ENCODE measurements around the gene CLEC17A. TPM values are rescaled to one million over a fixed set of nuclear protein-coding genes. Genes with fewer than 3 reads are reported as not detected.

Gene CLEC17A
- total and polyA plus RNA-seq, 2 of the 13 experiments (the other 11 are each of a cell fraction or from before 2014, with no cell fraction given) = not detected

GRCh38 chr19:14554382-14554812 is 28.5 kb upstream of the CLEC17A start (continued):
- TF ChIP-seq ZNF276 (CRISPR knock-in tag; IDR thresholded peaks at IDR 0.05; ENCODE audit: low read depth) (0 out of 2 replicates have a peak, but pooled peaks have one; percentile 10), NFYB (CRISPR knock-in tag; IDR thresholded peaks at IDR 0.05) (0 out of 2 replicates have a peak, but pooled peaks have one; percentile 16), ZNF441 (CRISPR knock-in tag; IDR thresholded peaks at IDR 0.05; ENCODE audit: borderline replicate concordance) (0 out of 2 replicates have a peak, but pooled peaks have one; percentile 16), ZNF263 (CRISPR knock-in tag; IDR thresholded peaks at IDR 0.05) (peak; percentile 29; the same call in 1 of the 2 replicates), FLYWCH1 (CRISPR knock-in tag; IDR thresholded peaks at IDR 0.05) (no peak), KDM6A (CRISPR knock-in tag; IDR thresholded peaks at IDR 0.05; ENCODE audit: low read depth) (no peak), ZFX (CRISPR knock-in tag; IDR thresholded peaks at IDR 0.05; ENCODE audit: low read depth) (peak; percentile 87), ERF (CRISPR knock-in tag; IDR thresholded peaks at IDR 0.05) (peak; percentile 69), MED1 (CRISPR knock-in tag; IDR thresholded peaks at IDR 0.05) (peak; percentile 57; the same call in 1 of the 2 replicates), PHF21A (CRISPR knock-in tag; IDR thresholded peaks at IDR 0.05) (peak; percentile 53; the same call in 1 of the 2 replicates), MAFF (IDR thresholded peaks at IDR 0.05; ENCODE audit: low read depth, low read length) (peak; percentile 77), ELF3 (CRISPR knock-in tag; IDR thresholded peaks at IDR 0.05) (0 out of 2 replicates have a peak, but pooled peaks have one; percentile 24), ARID4A (CRISPR knock-in tag; IDR thresholded peaks at IDR 0.05; ENCODE audit: borderline replicate concordance) (peak; percentile 56; the same call in 1 of the 2 replicates), POLR2G (IDR thresholded peaks at IDR 0.05; ENCODE audit: low read depth, low read length) (no peak), HDAC1 (CRISPR knock-in tag; IDR thresholded peaks at IDR 0.05) (peak; percentile 58; the same call in 1 of the 2 replicates), XRCC5 (optimal IDR thresholded peaks at IDR 0.05; ENCODE audit: low read length) (peak; percentile 21)
- TF ChIP-seq, protein P1, sequence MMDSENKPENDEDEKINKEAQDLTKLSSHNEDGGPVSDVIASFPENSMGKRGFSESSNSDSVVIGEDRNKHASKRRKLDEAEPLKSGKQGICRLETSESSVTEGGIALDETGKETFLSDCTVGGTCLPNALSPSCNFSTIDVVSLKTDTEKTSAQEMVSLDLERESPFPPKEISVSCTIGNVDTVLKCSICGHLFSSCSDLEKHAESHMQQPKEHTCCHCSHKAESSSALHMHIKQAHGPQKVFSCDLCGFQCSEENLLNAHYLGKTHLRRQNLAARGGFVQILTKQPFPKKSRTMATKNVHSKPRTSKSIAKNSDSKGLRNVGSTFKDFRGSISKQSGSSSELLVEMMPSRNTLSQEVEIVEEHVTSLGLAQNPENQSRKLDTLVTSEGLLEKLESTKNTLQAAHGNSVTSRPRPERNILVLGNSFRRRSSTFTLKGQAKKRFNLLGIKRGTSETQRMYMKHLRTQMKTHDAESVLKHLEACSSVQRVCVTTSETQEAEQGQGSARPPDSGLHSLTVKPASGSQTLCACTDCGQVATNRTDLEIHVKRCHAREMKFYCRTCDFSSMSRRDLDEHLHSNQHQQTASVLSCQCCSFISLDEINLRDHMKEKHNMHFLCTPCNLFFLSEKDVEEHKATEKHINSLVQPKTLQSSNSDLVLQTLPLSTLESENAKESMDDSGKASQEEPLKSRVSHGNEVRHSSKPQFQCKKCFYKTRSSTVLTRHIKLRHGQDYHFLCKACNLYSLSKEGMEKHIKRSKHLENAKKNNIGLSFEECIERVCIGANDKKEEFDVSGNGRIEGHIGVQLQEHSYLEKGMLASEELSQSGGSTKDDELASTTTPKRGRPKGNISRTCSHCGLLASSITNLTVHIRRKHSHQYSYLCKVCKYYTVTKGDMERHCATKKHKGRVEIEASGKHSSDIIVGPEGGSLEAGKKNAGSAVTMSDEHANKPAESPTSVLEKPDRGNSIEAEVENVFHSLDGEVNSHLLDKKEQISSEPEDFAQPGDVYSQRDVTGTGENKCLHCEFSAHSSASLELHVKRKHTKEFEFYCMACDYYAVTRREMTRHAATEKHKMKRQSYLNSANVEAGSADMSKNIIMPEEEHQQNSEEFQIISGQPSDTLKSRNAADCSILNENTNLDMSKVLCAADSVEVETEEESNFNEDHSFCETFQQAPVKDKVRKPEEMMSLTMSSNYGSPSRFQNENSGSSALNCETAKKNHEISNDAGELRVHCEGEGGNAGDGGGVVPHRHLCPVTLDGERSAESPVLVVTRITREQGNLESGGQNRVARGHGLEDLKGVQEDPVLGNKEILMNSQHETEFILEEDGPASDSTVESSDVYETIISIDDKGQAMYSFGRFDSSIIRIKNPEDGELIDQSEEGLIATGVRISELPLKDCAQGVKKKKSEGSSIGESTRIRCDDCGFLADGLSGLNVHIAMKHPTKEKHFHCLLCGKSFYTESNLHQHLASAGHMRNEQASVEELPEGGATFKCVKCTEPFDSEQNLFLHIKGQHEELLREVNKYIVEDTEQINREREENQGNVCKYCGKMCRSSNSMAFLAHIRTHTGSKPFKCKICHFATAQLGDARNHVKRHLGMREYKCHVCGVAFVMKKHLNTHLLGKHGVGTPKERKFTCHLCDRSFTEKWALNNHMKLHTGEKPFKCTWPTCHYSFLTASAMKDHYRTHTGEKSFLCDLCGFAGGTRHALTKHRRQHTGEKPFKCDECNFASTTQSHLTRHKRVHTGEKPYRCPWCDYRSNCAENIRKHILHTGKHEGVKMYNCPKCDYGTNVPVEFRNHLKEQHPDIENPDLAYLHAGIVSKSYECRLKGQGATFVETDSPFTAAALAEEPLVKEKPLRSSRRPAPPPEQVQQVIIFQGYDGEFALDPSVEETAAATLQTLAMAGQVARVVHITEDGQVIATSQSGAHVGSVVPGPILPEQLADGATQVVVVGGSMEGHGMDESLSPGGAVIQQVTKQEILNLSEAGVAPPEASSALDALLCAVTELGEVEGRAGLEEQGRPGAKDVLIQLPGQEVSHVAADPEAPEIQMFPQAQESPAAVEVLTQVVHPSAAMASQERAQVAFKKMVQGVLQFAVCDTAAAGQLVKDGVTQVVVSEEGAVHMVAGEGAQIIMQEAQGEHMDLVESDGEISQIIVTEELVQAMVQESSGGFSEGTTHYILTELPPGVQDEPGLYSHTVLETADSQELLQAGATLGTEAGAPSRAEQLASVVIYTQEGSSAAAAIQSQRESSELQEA (CRISPR knock-in tag; IDR thresholded peaks at IDR 0.05; ENCODE audit: not compliant biosample characterization) = peak; percentile 25
